Panc1 (cell line): Measurements from ENCODE around the gene ANKMY1. TPM values are rescaled to one million over a fixed set of nuclear protein-coding genes. Genes with fewer than 3 reads are reported as not detected.
A peak's percentile ranks its signal among the peaks of the same experiment; 100 is the strongest.

Experiments used
- ATAC-seq: fragments of 200-7000 bp; cut with Tn5 transposase; 2 replicates; pipeline ENCODE4 v1.9.1; 2020; ENCODE audit warnings: mild to moderate bottlenecking, moderate library complexity
- BruUV-seq: library from RNA; stranded (reverse); fragments of 400-500 nt; replicated peaks from 2 replicates; lab custom pipeline; 2021; lab: Mats Ljungman, UMichigan
- CTCF ChIA-PET: fragments of 300-600 bp; sonication (Branson Sonifier 250); formaldehyde crosslinking; loops from one replicate; lab custom pipeline; 2022; ENCODE audit warnings: antibody characterized with exemption; lab: Charles Lee
- POLR2A ChIA-PET: fragments of 300-600 bp; sonication (Branson Sonifier 250); formaldehyde crosslinking; loops from one replicate; lab custom pipeline; 2022; ENCODE audit warnings: antibody characterized with exemption; lab: Charles Lee
- DNase-seq: peaks from one replicate; pipeline ENCODE4 v3.0.0-alpha.2; 2010; ENCODE audit warnings: low read depth, low spot score
- H3K27ac ChIP-seq: 2 replicates; pipeline ENCODE4 v1.5.1; 2011; ENCODE audit warnings: mild to moderate bottlenecking, low read length, inconsistent platforms
- H3K27me3 ChIP-seq: fragments of 200-500 bp; sonication (Bioruptor generic); 2 replicates; pipeline ENCODE4 v1.6.0; 2014; ENCODE audit warnings: low read length, inconsistent platforms; ENCODE audit not compliant: control insufficient read depth, insufficient read depth
- H3K36me3 ChIP-seq: fragments of 200-500 bp; sonication (Bioruptor generic); 2 replicates; pipeline ENCODE4 v1.5.1; 2014; ENCODE audit warnings: inconsistent platforms, mild to moderate bottlenecking, low read length, moderate library complexity; ENCODE audit not compliant: control insufficient read depth, insufficient read depth
- H3K4me1 ChIP-seq: 2 replicates; pipeline ENCODE4 v1.5.1; 2011; ENCODE audit warnings: inconsistent platforms, mild to moderate bottlenecking, low read length, moderate library complexity; ENCODE audit not compliant: control insufficient read depth, insufficient read depth
- H3K4me3 ChIP-seq, 2 experiments: 2 replicates each; pipeline ENCODE4 v1.5.1; 2011 to 2012; ENCODE audit warnings: low read depth in 2 of 2, low read length in 2 of 2, mild to moderate bottlenecking in 2 of 2, inconsistent platforms in 1 of 2, moderate library complexity in 1 of 2
- H3K9me3 ChIP-seq: fragments of 200-500 bp; sonication (Bioruptor generic); 2 replicates; pipeline ENCODE4 v1.5.1; 2014; ENCODE audit warnings: low read depth, mild to moderate bottlenecking, inconsistent platforms, low read length, moderate library complexity; ENCODE audit not compliant: control insufficient read depth, insufficient read depth
- POLR2AphosphoS5 ChIP-seq: IDR thresholded peaks from 2 replicates; pipeline ENCODE4 v1.6.1; 2012; ENCODE audit warnings: mild to moderate bottlenecking, low read depth, low read length, moderate library complexity
- SIN3A ChIP-seq: IDR thresholded peaks from 2 replicates; pipeline ENCODE4 v1.6.1; 2012; ENCODE audit warnings: low read depth, mild to moderate bottlenecking, low read length, moderate library complexity, borderline replicate concordance; ENCODE audit not compliant: insufficient read depth
- TCF7L2 ChIP-seq: IDR thresholded peaks from 2 replicates; pipeline ENCODE4 v1.6.1; 2011; ENCODE audit warnings: mild to moderate bottlenecking, low read depth, low read length, inconsistent platforms
- in situ Hi-C: cut with HindIII; loops from 2 replicates; pipeline ENCODE4 v1.10.0; 2016; ENCODE audit warnings: low sequenced_read_pairs, low pct_unique_long_range_greater_than_20kb
- intact Hi-C: fragments of 100-400 bp; cut with micrococcal nuclease; formaldehyde crosslinking; loops from one replicate; pipeline ENCODE4 v1.10.0; 2022; ENCODE audit not compliant: unreplicated experiment
- total RNA-seq: library from RNA; stranded (reverse); gene quantifications from one replicate; pipeline ENCODE4 v1.2.1, GENCODE V29; 2021; ENCODE audit not compliant: unreplicated experiment
- TF ChIP-seq, protein P1 (sequence below), 2 experiments: IDR thresholded peaks; 2 replicates each; pipeline ENCODE4 v1.6.1; 2011 to 2012; ENCODE audit warnings: low read depth in 2 of 2, control low read depth in 1 of 2, low read length in 1 of 2, mild to moderate bottlenecking in 1 of 2, moderate library complexity in 1 of 2; ENCODE audit not compliant: insufficient read depth in 1 of 2
- TF ChIP-seq, protein P2 (sequence below): fragments of 450-650 bp; IDR thresholded peaks from 2 replicates; pipeline ENCODE4 v1.5.1; 2017; ENCODE audit warnings: mild to moderate bottlenecking

Gene ANKMY1
- total RNA-seq, 1 experiment from 2014 or later: 19.5 TPM

DNA sequence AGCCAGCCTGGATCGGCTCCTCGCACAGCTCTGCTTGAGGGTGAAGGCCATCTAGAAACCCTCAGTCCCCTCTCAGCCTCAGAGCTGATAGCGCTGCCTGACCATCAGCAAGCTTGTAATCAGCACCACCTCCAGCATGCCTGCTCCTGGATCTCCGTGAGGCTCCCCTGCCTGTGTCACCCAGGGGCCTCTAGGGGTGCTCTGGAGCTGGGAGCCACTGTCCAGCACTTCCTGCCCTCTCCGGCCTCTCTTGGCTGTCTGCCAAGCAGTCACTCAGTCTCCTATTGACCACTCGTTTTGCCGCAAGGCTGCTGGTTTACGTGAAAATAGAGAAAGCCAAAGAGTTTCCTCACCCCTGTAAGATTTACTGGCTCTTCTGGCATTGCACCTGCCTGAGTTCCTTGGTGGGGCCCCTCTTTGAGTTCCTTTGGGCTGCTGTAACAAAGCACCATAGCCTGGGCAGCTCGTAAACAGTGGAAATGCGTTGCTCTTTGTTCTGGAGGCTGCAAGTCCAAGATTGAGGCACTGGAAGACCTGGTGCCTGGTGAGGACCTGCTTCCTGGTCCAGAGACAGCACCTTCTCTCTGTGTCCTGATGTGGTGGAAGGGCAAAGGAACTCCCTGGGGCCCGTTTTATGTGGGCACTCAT is 46.6 kb upstream of the ANKMY1 start:
- H3K36me3 ChIP-seq: no peaks in the 10 kb centered on the region
- no TSS peak for BruUV-seq
- H3K4me1 ChIP-seq: 0 out of 2 replicates have a peak, but pooled peaks cover 4% of the 10 kb centered on the region
- H3K27ac ChIP-seq: no peak overlapping the region
- ChIA-PET POLR2A (no interaction called here), CTCF (interaction anchor here (0.6 to 1.0 kb wide), 2 partner anchors 132 to 236 kb away, joined by 3 to 7 read pairs; no protein-coding TSS in a partner anchor)
- intact Hi-C loops: no loop called here
- in situ Hi-C loops: no loop called here
- H3K4me3 ChIP-seq: no peak overlapping the region
- no peaks in the 10 kb centered on the region for H3K9me3 ChIP-seq
- ATAC-seq: peak; percentile 83
- no peak for TF ChIP-seq POLR2AphosphoS5
- TF ChIP-seq, protein P1, sequence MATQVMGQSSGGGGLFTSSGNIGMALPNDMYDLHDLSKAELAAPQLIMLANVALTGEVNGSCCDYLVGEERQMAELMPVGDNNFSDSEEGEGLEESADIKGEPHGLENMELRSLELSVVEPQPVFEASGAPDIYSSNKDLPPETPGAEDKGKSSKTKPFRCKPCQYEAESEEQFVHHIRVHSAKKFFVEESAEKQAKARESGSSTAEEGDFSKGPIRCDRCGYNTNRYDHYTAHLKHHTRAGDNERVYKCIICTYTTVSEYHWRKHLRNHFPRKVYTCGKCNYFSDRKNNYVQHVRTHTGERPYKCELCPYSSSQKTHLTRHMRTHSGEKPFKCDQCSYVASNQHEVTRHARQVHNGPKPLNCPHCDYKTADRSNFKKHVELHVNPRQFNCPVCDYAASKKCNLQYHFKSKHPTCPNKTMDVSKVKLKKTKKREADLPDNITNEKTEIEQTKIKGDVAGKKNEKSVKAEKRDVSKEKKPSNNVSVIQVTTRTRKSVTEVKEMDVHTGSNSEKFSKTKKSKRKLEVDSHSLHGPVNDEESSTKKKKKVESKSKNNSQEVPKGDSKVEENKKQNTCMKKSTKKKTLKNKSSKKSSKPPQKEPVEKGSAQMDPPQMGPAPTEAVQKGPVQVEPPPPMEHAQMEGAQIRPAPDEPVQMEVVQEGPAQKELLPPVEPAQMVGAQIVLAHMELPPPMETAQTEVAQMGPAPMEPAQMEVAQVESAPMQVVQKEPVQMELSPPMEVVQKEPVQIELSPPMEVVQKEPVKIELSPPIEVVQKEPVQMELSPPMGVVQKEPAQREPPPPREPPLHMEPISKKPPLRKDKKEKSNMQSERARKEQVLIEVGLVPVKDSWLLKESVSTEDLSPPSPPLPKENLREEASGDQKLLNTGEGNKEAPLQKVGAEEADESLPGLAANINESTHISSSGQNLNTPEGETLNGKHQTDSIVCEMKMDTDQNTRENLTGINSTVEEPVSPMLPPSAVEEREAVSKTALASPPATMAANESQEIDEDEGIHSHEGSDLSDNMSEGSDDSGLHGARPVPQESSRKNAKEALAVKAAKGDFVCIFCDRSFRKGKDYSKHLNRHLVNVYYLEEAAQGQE (IDR thresholded peaks at IDR 0.05; ENCODE audit: insufficient read depth in 1 of 2, low read depth in 2 of 2, low read length in 1 of 2): peak; percentile 69 to 82
- no peak for TF ChIP-seq SIN3A
- TF ChIP-seq, protein P2, sequence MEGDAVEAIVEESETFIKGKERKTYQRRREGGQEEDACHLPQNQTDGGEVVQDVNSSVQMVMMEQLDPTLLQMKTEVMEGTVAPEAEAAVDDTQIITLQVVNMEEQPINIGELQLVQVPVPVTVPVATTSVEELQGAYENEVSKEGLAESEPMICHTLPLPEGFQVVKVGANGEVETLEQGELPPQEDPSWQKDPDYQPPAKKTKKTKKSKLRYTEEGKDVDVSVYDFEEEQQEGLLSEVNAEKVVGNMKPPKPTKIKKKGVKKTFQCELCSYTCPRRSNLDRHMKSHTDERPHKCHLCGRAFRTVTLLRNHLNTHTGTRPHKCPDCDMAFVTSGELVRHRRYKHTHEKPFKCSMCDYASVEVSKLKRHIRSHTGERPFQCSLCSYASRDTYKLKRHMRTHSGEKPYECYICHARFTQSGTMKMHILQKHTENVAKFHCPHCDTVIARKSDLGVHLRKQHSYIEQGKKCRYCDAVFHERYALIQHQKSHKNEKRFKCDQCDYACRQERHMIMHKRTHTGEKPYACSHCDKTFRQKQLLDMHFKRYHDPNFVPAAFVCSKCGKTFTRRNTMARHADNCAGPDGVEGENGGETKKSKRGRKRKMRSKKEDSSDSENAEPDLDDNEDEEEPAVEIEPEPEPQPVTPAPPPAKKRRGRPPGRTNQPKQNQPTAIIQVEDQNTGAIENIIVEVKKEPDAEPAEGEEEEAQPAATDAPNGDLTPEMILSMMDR: peak; percentile 77
- TF ChIP-seq TCF7L2: no peak
- DNase-seq: no peak
- no peaks in the 10 kb centered on the region for H3K27me3 ChIP-seq

DNA sequence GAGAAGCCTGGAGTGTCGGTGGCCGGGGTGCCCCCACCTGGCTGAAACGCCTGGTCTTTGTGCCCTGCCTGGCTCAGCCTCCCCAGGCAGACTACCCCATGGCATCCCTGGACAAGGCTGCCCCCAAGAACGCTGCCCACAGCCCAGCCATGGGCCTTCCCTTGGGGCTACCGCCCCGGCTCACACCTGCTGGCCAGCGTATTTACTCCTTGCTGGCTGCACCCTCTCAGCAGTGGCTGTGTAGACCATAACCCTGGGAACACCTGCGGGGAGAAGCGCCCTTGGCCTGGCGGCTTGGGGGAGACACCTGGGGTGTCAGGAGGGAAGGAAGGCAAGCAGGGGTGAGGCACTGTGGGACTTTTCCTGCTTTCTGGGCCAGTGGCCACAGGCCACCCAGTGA is 46.1 kb upstream of the ANKMY1 start:
- no peak overlapping the region for H3K27ac ChIP-seq
- ChIA-PET CTCF (interaction anchor here (1.0 kb wide), 1 partner anchor 237 kb away, joined by 3 read pairs; no protein-coding TSS in a partner anchor), POLR2A (no interaction called here)
- no peaks in the 10 kb centered on the region for H3K27me3 ChIP-seq
- no peak for DNase-seq
- H3K9me3 ChIP-seq: no peaks in the 10 kb centered on the region
- intact Hi-C loops: no loop called here
- no peak overlapping the region for H3K4me3 ChIP-seq
- TF ChIP-seq TCF7L2 (no peak), SIN3A (no peak), POLR2AphosphoS5 (no peak)
- TF ChIP-seq, protein P2: no peak
- TF ChIP-seq, protein P1 (IDR thresholded peaks at IDR 0.05; ENCODE audit: insufficient read depth in 1 of 2, low read depth in 2 of 2, low read length in 1 of 2): no peak
- in situ Hi-C loops: no loop called here
- BruUV-seq: no TSS peak
- no peak for ATAC-seq
- no peaks in the 10 kb centered on the region for H3K36me3 ChIP-seq
- 0 out of 2 replicates have a peak, but pooled peaks cover 4% of the 10 kb centered on the region for H3K4me1 ChIP-seq
